ENCODE measurements around the gene PIH1D1. TPM values are rescaled to one million over a fixed set of nuclear protein-coding genes. Genes with fewer than 3 reads are reported as not detected.

The PIH1D1 gene
- polyA plus RNA-seq, 1 donor from 2014 or later, result 145 TPM

DNA sequence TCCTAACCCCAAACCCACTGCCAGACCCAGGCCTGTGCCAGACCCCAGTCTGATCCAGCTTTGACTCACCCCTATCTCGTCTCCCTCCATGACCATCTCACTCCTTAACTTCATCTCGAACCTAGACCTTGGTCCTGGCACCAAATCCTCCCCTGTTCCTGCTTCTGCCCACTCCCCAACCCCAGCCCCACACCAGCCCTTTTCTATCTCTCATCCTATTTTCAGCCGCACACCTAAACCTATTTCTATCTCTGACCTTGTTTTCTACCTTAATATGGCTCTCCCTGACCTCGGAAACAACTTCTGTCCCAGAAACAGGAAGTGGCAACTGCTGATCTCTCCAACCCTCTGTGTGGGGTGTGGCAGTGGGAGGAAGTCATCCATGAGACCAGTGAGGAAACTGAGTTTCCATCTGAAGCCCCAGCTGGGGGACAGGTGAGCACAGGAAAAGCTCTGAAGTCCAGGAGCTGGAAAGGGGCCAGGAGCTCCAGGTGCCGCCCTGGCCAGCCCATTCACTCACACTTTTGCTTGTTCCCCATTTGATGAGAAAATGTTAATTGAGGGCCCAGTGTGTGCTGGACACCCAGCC is 42.1 kb downstream of the PIH1D1 start:
- no peaks in the 10 kb centered on the region for H3K36me3 ChIP-seq (ENCODE audit: insufficient read depth, low read length)
- no peak for TF ChIP-seq EZH2 (IDR thresholded peaks at IDR 0.05; ENCODE audit: borderline replicate concordance, insufficient read depth, low read length, poor library complexity, severe bottlenecking)
- no peak for TF ChIP-seq SMC3 (conservative IDR thresholded peaks at IDR 0.05; ENCODE audit: poor library complexity)
- TF ChIP-seq MXI1 (conservative IDR thresholded peaks at IDR 0.05; ENCODE audit: poor library complexity, severe bottlenecking), result no peak
- TF ChIP-seq, protein P1, sequence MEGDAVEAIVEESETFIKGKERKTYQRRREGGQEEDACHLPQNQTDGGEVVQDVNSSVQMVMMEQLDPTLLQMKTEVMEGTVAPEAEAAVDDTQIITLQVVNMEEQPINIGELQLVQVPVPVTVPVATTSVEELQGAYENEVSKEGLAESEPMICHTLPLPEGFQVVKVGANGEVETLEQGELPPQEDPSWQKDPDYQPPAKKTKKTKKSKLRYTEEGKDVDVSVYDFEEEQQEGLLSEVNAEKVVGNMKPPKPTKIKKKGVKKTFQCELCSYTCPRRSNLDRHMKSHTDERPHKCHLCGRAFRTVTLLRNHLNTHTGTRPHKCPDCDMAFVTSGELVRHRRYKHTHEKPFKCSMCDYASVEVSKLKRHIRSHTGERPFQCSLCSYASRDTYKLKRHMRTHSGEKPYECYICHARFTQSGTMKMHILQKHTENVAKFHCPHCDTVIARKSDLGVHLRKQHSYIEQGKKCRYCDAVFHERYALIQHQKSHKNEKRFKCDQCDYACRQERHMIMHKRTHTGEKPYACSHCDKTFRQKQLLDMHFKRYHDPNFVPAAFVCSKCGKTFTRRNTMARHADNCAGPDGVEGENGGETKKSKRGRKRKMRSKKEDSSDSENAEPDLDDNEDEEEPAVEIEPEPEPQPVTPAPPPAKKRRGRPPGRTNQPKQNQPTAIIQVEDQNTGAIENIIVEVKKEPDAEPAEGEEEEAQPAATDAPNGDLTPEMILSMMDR (IDR thresholded peaks at IDR 0.05; ENCODE audit: poor library complexity, severe bottlenecking), result no peak
- TF ChIP-seq, protein P2, sequence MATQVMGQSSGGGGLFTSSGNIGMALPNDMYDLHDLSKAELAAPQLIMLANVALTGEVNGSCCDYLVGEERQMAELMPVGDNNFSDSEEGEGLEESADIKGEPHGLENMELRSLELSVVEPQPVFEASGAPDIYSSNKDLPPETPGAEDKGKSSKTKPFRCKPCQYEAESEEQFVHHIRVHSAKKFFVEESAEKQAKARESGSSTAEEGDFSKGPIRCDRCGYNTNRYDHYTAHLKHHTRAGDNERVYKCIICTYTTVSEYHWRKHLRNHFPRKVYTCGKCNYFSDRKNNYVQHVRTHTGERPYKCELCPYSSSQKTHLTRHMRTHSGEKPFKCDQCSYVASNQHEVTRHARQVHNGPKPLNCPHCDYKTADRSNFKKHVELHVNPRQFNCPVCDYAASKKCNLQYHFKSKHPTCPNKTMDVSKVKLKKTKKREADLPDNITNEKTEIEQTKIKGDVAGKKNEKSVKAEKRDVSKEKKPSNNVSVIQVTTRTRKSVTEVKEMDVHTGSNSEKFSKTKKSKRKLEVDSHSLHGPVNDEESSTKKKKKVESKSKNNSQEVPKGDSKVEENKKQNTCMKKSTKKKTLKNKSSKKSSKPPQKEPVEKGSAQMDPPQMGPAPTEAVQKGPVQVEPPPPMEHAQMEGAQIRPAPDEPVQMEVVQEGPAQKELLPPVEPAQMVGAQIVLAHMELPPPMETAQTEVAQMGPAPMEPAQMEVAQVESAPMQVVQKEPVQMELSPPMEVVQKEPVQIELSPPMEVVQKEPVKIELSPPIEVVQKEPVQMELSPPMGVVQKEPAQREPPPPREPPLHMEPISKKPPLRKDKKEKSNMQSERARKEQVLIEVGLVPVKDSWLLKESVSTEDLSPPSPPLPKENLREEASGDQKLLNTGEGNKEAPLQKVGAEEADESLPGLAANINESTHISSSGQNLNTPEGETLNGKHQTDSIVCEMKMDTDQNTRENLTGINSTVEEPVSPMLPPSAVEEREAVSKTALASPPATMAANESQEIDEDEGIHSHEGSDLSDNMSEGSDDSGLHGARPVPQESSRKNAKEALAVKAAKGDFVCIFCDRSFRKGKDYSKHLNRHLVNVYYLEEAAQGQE (IDR thresholded peaks at IDR 0.05; ENCODE audit: borderline replicate concordance), result no peak
- no peaks in the 10 kb centered on the region for H3K9me2 ChIP-seq (ENCODE audit: insufficient read depth, low read length)
- H3K4me2 ChIP-seq (ENCODE audit: low read length), result no peak overlapping the region
- no peak overlapping the region for H3K9ac ChIP-seq (ENCODE audit: low read length)
- no peaks in the 10 kb centered on the region for H4K20me1 ChIP-seq (ENCODE audit: insufficient read depth)
- H2AFZ ChIP-seq (ENCODE audit: low read depth, low read length), result no peak overlapping the region
- no peaks in the 10 kb centered on the region for H3K79me2 ChIP-seq (replicated peaks; ENCODE audit: insufficient read depth, low read length)
- H3K27me3 ChIP-seq (ENCODE audit: insufficient read depth, low read depth, low read length), result no peaks in the 10 kb centered on the region
- no peak overlapping the region for H3K27ac ChIP-seq (ENCODE audit: low read length)
- H3K4me3 ChIP-seq (ENCODE audit: low read length), result no peak overlapping the region
- no peaks in the 10 kb centered on the region for H3K9me3 ChIP-seq (ENCODE audit: low read length)
- H3F3A ChIP-seq (ENCODE audit: insufficient read depth, low read length, poor library complexity, severe bottlenecking), result no peaks in the 10 kb centered on the region

DNA sequence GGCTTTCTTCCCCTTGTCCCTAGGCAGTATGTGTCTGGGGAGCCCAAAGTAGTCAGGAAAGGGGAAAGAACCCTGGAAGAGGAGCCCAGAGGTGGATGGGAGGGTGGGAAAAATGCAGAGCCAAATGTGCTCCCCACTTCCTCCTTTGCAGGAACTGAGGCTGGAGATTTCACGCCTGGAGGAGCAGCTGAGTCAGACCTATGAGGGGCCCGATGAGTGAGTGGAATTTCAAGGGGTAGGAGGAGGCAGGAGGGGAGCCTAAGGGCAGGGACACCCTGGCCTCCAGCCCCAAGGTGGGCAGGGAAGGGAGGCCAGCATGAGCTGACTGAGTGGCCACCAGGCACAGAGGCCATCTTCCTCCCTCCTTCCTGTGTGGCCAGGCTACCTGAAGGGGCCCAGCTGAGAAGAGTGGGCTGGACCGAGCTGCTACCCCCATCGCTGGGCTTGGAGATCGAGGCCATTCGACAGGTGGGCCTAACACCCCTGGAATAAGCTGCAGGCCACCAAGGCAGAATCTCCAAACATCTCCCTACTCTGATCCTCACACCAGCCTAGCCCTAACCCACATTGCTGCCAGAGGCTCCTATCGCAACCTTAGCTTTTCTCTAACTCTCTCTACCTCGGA is 42.7 kb downstream of the PIH1D1 start:
- TF ChIP-seq EZH2 (IDR thresholded peaks at IDR 0.05; ENCODE audit: borderline replicate concordance, insufficient read depth, low read length, poor library complexity, severe bottlenecking) (no peak), SMC3 (conservative IDR thresholded peaks at IDR 0.05; ENCODE audit: poor library complexity) (no peak), RAD21 (conservative IDR thresholded peaks at IDR 0.05) (no peak), TAF1 (IDR thresholded peaks at IDR 0.05; ENCODE audit: low read depth) (no peak), MXI1 (conservative IDR thresholded peaks at IDR 0.05; ENCODE audit: poor library complexity, severe bottlenecking) (no peak), POLR2AphosphoS5 (IDR thresholded peaks at IDR 0.05) (no peak), EP300 (conservative IDR thresholded peaks at IDR 0.05; ENCODE audit: poor library complexity, severe bottlenecking) (no peak)
- TF ChIP-seq, protein P2 (IDR thresholded peaks at IDR 0.05; ENCODE audit: borderline replicate concordance), result no peak
- TF ChIP-seq, protein P1 (IDR thresholded peaks at IDR 0.05; ENCODE audit: poor library complexity, severe bottlenecking), result no peak
- no peak overlapping the region for H3K4me3 ChIP-seq (ENCODE audit: low read length)
- H2AFZ ChIP-seq (ENCODE audit: low read depth, low read length), result no peak overlapping the region
- no peak overlapping the region for H3K9ac ChIP-seq (ENCODE audit: low read length)
- H3K79me2 ChIP-seq (replicated peaks; ENCODE audit: insufficient read depth, low read length), result no peaks in the 10 kb centered on the region
- no peaks in the 10 kb centered on the region for H3K27me3 ChIP-seq (ENCODE audit: insufficient read depth, low read depth, low read length)
- no peaks in the 10 kb centered on the region for H4K20me1 ChIP-seq (ENCODE audit: insufficient read depth)
- H3K4me2 ChIP-seq (ENCODE audit: low read length), result no peak overlapping the region
- H3K27ac ChIP-seq (ENCODE audit: low read length), result no peak overlapping the region
- no peaks in the 10 kb centered on the region for H3K9me2 ChIP-seq (ENCODE audit: insufficient read depth, low read length)
- H3F3A ChIP-seq (ENCODE audit: insufficient read depth, low read length, poor library complexity, severe bottlenecking), result no peaks in the 10 kb centered on the region
- no peaks in the 10 kb centered on the region for H3K9me3 ChIP-seq (ENCODE audit: low read length)
- no peaks in the 10 kb centered on the region for H3K36me3 ChIP-seq (ENCODE audit: insufficient read depth, low read length)
